ENCODE data around the gene ATP2B2.
"Not testable (repeated sequence)": the region's sequence is repeated elsewhere in the genome, so short reads cannot be mapped to it uniquely, and the experiment has no call there.

Gene ATP2B2

GRCh38 chr3:10382892-10383849, 122.2 kb downstream of the ATP2B2 start:
- no peak overlapping the region for H3K4me3 ChIP-seq (ENCODE audit: low read length)
- DNase-seq (ENCODE audit: low read depth): no peak
- no peak for TF ChIP-seq CTCF (IDR thresholded peaks at IDR 0.05; ENCODE audit: insufficient read depth, low read depth, low read length, missing control alignments)

- not testable (repeated sequence) for DNase-seq (ENCODE audit: low read depth); H3K4me3 ChIP-seq (ENCODE audit: low read length)
Measured at GRCh38 chr3:10382445-10382844, 122.9 kb downstream of the ATP2B2 start.

- no peak for TF ChIP-seq CTCF (IDR thresholded peaks at IDR 0.05; ENCODE audit: insufficient read depth, low read depth, low read length, missing control alignments)
- no peak overlapping the region for H3K4me3 ChIP-seq (ENCODE audit: low read length)
- DNase-seq (ENCODE audit: low read depth): no peak
Measured at GRCh38 chr3:10381336-10381735, 124.0 kb downstream of the ATP2B2 start.

GRCh38 chr3:10380906-10381305, 124.5 kb downstream of the ATP2B2 start:
- no peak overlapping the region for H3K4me3 ChIP-seq (ENCODE audit: low read length)
- DNase-seq (ENCODE audit: low read depth): no peak
- no peak for TF ChIP-seq CTCF (IDR thresholded peaks at IDR 0.05; ENCODE audit: insufficient read depth, low read depth, low read length, missing control alignments)

- DNase-seq (ENCODE audit: low read depth): no peak
- TF ChIP-seq CTCF (IDR thresholded peaks at IDR 0.05; ENCODE audit: insufficient read depth, low read depth, low read length, missing control alignments): no peak
Measured at GRCh38 chr3:10379961-10380360, 125.4 kb downstream of the ATP2B2 start.

GRCh38 chr3:10379161-10379560, 126.2 kb downstream of the ATP2B2 start:
- no peak overlapping the region for H3K4me3 ChIP-seq (ENCODE audit: low read length)
- TF ChIP-seq CTCF (IDR thresholded peaks at IDR 0.05; ENCODE audit: insufficient read depth, low read depth, low read length, missing control alignments): no peak
- no peak for DNase-seq (ENCODE audit: low read depth)

More at GRCh38 chr3:10379961-10380360, 125.4 kb downstream of the ATP2B2 start:
- H3K4me3 ChIP-seq (ENCODE audit: low read length): no peak overlapping the region

- no peak for DNase-seq (ENCODE audit: low read depth)
- no peak overlapping the region for H3K4me3 ChIP-seq (ENCODE audit: low read length)
- TF ChIP-seq CTCF (IDR thresholded peaks at IDR 0.05; ENCODE audit: insufficient read depth, low read depth, low read length, missing control alignments): no peak
Measured at GRCh38 chr3:10378742-10379141, 126.6 kb downstream of the ATP2B2 start.

All from epithelial cell of esophagus (primary cell).